Fibroblast of skin of left quadriceps (primary cell): Measurements from ENCODE around the gene RAP1A.
"Not testable (repeated sequence)": the region's sequence is repeated elsewhere in the genome, so short reads cannot be mapped to it uniquely, and the experiment has no call there.

Source experiments
- DNase-seq, 2 experiments: peaks; one replicate each; pipeline ENCODE4 v3.0.0-alpha.2; 2013; ENCODE audit warnings: low read depth in 2 of 2

RAP1A gene

DNA sequence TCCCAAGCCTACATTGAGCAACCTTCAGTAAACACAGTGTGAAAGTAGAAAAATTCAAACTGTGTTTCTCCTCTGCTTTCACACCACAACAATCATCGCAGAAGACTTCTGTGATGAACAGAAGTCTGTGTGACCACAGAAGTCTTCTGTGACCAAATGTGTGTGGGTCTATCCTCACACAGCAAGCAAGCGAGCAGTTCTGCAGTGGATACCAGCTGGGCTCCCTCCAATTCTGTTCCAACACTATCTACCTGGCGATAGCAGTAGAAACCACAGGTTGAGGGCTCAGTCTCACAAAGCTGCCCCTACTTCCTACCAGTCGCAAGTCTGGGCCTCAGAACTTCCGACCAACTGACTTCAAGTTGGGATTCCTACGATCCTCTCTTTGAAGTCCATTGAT is 21.0 kb upstream of the RAP1A start:
- DNase-seq = no peak

DNA sequence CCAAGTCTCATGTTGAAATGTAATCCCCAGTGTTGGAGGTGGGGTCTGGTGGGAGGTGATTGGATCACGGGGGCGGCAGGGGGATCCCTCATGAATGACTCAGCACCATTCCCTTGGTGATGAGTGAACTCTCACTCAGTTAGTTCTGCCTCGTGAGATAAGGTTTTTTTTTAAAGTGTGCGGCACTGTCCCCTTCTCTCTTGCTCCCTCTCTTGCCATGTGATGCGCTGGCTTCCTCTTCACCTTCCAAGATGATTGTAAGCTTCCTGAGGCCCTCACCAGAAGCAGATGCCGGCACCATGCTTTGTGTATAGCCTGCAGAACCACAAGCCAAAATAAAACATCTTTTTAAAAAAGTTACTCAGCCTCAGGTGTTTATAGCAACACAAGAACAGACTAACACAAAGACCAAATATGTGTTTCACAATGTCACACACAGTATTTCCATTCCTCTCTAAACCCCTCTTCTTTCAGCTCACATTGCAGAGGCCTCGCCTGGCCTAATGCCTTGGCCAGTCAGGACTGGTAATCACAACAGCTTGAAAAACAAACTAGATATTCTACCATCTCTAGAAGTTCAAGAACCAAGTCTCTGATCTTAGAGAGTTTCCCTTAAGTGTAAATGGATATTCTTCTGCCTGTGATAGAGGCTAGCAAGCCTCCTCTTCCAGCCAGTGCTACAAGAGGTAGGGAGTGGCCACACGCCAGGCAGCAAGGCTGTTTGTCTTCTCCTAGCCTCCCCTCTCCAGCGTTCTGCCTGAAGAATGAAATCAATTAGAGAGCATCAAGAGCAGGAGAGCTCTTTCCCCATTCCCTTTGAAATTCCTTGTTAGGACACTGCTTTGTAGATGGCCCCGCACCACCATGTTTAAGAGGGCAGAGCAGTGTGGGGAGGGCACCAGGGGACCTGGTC is 19.6 kb upstream of the RAP1A start:
- no peak for DNase-seq

DNA sequence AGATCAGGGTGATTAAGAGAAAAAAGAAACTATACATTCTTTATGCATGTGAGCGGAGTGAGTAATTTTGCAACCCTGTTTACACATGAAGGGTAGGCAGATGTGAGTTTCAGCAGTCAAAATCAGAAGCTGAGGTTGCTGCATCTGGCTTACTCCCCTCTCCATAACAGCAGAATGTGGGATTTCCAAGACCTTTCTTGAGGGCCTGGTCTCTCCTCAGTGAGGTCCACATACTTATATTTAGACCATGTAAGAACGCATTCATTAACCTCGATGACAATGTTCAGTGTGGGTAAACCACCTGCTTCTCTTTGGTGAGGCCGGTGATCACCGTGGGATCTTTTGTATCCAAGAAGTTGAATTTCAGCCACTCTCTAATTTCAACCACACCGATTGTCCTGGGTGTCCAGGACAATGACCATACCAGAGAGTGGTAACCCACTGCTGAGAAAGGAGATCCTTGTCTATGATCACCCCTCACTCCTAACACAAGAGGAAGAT is 18.7 kb upstream of the RAP1A start:
- no peak for DNase-seq

DNA sequence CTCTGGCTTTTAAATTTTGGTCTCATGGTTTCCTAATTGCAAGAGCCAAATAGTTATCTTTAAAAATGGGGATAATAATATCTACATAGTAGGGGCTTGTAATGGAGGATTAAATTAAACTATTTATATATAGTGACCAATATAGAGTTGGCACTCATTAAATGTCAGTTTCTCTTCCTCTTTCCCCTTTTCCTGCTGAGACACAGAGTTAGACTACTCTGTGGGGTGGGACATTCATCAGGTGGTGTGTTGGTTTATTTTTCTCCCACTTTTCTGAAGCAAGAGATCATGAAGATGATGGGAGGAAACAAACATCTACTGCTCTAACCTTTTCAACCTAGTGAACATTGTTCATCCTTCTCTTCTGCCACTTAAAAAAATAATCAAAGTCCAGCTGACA is 17.3 kb upstream of the RAP1A start:
- DNase-seq = no peak

DNA sequence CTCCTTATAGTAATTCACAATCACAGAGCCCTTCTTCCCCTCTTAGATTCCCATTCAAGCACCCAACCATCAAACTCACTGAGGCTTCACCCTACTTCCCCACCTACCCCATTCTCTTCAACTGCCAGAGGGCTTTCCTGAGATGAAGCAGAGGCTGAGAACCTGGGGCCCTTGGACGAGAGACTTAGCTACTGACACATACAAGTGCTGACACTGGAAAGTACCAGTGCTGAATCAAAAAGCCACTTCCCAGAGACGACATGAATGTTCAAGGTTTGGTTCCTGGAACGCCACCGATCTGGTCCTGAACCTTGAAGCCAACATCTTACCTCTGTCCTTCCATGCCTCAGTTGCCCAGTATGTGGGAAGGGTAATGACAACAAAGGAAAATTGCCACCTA is 16.6 kb upstream of the RAP1A start:
- no peak for DNase-seq

DNA sequence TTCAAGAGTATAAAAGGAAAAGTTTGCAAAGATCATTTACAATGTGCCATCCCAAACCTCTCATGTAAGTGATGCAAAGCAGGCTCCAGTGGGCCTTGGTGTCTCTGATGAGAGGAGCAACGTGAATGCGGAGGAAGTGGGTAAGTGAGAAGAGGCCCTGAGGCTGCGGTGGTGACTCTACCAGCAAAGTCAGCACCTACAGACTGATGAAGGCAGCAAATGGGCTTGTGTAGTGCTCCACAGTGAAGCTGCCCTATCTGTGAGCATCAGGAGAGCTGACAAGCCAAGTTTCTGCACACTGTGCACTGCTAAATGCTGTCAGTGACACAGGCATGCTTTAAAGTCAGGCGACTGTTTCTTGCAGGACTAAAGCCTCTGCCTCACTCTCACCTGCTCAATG is 15.6 kb upstream of the RAP1A start:
- no peak for DNase-seq

DNA sequence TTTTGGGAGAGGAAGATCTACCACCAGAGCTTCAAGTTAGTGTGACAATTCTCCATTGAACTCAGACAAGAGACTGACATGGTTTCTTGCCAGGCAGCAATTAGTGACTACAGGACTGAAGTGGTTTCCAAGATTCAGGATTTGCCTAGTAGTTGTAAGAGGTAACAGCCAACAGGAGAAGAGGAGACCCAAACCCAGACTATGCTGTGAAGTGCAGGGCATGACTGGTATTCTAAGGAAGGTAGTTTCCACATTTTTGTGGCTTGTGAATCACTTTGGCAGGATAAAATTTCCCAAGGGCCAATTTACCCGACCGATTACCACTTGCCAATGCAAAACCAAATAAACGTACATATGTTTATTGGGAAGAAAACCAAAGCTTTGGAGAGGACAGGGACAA is 14.7 kb upstream of the RAP1A start:
- DNase-seq = peak in 1 of 2 experiments; percentile 37

DNA sequence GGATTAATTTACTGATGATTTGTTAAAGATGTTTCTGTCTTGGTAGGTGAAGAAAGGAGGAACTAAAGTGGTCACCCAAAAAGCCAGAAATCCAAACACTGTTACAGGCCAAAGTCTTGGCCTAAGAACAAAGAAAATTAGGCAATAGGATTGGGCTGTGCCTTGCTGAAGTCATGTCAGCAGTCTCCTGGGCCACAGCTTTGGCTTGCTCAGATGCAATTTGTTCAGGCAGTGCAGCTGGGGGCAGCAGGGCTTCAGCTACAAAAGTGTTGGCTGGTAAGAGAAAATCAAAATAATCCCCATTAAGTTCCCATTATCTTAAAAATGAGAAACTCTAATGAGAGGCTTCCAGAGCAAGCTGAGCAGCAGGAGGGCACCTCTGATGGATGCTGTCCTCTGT is 14.0 kb upstream of the RAP1A start:
- peak in 1 of 2 experiments; percentile 27 for DNase-seq

DNA sequence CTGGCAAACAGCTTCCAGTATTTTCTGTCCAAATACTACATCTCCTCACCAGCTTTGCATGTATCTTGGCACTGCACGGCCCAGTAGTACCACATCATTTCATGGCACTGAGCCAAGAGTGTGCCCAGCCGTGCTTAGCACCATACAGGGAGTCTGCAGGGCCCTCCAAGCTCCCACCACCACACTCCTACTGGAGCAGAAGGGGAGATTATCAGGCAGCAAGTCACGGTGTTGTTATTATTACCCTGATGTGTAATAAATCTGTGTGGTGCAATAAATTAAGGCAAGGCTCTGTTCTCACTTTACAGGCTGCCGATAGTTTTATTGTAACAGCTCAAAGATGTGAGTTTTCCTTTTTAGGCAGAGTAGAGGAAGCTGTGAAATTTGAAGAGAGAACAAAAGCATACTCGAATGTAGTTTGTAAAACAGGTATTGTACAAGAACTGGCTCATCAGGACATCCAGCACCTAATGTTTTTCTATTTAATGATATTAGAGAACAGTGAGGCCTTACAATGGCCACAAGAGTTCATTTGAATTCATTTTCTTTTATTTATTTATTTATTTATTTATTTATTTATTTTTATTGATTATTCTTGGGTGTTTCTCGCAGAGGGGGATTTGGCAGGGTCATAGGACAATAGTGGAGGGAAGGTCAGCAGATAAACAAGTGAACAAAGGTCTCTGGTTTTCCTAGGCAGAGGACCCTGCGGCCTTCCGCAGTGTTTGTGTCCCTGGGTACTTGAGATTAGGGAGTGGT is 13.0 kb upstream of the RAP1A start:
- DNase-seq = not testable (repeated sequence)

DNA sequence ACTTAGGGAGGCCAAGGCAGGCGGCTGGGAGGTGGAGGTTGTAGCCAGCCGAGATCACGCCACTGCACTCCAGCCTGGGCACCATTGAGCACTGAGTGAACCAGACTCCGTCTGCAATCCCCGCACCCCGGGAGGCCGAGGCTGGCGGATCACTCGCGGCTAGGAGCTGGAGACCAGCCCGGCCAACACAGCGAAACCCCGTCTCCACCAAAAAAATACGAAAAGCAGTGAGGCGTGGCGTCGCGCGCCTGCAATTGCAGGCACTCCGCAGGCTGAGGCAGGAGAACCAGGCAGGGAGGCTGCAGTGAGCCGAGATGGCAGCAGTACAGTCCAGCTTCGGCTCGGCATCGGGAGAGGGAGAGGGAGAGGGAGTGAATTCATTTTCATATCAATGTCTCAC is 11.1 kb upstream of the RAP1A start:
- not testable (repeated sequence) for DNase-seq

DNA sequence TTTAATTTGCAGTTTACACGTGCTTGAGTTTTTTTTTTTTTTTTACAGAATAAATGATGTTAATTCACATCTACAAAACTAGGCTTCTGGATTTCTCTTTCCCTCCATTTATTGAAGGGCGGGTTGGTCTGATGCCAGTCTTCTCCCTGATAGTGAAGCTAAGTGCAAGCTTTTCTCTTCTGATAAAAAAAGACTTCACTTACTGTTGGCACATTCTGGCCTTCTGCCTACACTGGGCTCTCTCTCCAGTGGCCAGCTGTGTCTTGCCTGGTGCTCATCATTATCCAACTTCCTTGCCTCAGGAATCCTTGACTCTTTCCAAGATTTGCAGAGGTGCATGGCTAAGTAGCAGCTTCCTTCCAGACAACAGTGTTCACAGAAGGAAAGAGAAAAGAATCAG is 7.6 kb upstream of the RAP1A start:
- DNase-seq = no peak

DNA sequence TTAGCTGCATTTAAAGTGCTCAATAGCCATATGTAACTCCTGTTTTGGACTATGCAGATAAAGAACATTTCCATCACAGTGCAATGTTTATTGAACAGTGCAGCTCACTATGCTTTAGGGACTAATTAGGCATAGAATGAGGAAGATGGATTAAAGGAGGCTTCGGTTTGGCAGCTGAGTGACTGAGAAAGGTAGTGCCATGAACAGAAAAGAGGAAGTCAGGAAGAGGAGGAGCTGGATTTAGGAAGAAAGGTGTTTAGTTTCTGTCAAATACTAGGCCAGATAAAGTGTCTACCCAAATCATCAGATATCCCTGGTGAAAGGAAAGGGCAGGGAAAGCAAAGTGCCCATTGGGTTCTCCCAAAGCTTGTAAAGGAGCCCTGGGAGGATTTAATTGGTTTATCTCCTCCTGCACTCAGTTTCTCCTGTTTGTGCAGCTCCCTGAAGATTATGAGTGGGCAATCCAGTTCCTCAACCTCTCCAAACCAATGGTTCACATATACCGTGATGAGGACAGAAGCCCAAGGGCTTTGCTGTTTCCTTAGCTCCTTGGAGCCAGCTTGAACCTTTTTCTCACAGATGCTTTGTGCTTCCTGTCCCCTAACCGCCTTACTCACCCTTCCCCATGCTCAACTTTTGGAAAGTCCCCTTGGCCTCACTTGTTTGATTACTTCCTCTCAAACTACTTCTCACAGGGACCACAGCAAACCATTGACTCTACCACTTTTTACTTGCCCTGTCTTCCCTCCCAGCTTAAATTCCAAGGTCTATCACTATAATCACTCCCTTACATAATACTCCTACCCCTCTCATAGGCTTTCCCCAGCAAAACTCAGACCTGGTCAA is 3.5 kb upstream of the RAP1A start:
- DNase-seq = no peak

DNA sequence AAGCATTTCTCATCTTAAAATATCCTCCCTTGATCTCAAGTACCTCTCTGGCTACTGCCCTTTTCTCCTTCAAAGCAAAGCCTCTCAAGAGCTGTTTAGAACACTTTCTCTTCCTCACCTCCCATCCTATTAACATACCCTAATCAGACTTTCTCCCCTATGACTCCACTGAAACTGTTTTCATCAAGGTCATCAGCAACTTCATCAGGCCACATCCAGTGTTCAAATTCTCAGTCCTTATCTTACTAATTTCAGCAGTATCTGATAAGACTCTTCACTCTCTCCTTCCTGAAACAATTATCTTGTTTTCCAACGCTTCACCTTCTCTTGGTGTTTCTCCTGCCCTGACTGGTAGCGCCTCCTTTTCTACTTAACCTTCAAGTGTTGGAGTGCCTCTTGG is 1.5 kb upstream of the RAP1A start:
- no peak for DNase-seq

DNA sequence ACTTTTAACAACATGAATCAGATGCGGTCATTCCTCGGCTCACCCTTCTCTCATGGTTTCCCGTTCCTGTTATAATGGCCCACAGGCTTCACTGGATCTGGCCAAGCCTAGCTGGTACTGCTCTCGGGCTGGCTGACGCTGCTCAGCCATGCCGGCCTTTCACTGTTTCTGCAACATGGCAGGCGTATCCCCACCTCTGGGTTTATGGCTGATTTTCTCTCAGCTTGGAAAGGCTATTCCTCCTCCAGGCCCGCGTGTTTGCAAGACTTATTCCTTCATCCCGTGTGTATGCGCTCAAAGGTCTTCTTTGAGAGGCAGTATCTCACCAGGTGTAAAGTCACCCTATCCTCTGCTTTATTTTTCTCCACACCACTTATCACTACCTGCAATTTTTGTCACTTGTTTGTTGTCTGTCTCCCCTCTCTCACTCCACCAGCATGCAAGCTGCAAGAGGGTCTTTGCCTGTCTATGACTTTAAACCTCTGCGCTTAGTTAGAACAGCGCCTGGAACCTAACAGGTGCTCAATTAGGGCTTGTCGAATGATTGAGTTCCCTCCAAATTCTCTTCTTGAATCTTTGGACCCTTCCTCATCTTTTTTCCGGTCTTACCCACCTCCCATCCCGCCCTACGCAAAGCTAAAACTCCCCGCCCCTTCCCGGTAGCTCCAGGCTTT is 491 bp upstream of the RAP1A start:
- DNase-seq = no peak

DNA sequence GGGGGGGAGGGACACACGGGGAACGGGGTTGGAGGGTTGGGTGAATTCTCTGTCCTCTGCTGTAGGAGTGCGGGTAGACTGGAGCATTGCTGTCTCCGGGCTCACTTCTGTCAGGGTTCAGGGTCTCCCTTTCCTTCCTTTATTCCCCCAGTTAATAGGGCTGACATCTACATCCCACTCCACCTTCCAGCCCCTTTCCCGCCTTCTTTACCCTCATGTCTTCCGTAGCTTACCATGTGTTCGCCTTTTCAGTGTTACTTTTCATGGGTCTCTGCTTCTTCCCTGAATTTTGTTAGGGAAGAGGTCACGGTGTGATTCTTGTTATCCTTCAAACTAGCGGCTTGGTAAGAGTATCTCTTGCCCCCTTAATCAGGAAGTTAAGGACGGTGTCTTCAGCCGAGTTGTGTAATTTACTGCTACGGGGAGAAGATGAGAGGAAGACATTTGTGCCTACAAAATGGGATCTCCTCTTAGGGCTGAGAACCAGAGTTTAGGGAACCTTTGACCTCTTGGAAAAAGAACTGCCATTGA is 917 bp downstream of the RAP1A start:
- no peak for DNase-seq

DNA sequence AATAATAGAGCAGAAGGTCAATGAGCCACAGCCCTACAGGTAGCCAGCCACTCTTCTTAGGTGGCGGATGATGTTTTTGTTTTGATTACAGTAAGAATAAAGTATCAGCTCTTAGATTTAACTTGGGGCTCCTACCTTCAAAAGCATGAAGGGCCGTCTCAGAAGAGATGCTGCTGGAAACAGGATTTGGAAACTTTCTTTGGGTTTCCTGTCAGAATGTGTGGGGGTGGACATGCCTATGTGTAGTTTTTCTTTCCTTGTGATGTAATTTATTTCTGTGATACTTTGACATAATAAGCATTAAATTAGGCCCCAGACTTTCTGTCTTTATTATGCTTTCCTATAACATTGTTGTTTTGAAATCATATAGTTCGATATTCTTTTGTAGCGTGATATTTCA is 1.5 kb downstream of the RAP1A start:
- no peak for DNase-seq

DNA sequence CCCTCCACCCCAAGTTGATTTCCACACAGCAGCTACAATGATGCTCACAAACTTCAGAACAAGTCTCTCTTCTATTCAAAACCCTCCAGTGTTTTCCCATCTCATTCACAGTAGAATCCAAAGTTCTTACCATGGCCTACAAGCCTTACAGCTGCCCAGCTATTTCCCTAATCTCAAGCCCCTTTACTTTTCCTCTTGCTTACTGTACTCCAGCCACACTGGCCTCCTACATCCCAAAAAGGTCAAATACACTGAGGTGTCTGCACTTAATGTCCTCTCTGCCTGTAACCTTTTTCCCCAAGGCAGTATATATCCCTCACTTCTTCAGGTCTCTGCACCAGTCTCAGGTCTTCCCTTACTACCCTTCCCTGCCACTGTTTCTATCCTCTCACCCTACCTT is 2.6 kb downstream of the RAP1A start:
- DNase-seq = no peak

DNA sequence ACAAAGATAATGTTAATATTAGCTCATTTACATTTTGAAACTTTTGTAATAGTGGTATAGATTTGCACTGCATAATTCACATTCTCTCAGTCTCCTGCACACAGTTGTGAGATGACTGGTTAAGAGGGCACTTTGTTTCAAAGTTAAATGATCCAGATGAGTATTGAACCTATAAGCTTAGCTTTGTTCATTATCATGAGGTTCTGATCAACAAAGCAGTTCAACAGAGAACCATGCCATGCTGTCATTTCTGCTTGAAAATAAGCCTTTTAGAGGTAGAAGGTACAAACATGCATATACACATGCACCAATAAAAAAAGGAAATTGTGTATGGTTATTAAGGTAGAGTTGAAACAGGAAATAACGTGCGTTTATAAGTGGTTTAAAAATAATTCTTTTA is 4.8 kb downstream of the RAP1A start:
- no peak for DNase-seq

DNA sequence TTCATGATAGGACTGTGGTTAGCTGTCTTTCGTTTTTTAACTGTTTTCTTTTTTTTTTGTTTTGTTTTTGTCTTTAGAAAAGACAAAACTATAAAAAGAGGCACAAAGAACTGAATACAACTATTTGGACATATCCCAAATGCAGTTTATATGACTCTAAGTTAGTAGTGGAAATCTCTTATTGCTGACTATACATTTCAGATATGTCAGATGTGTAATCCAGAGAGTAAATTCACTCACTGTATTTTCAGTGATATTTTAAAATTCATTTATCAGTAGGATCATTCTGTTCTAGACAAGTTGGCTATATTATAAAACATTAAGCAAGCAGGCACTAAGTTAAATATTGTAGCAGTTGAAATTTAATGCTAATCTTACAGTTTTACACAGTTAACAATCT is 5.7 kb downstream of the RAP1A start:
- no peak for DNase-seq

DNA sequence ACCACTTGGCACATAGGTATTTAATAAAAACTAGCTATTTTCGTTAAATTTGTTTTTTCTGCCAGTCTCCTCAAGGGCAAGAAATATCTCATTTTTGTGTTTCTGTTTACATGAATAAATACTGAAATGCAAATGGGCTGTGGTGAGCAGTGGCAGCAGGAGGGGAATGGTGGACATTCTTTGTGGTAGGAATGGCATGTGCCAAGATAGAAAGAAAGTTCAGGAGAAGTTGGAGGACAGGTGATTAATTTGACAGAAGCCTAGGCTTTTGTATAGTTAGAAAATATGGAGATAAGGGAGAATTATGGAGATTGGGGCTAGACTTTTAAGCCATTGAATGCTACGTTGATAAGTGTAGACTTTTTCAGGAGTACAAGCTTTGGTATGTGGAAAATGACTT is 8.6 kb downstream of the RAP1A start:
- no peak for DNase-seq
